ENCODE measurements around the gene RAD51B. TPM values are rescaled to one million over a fixed set of nuclear protein-coding genes. Genes with fewer than 3 reads are reported as not detected.

Gene RAD51B
- total RNA-seq, 1 experiment from 2014 or later, result 10.8 TPM

DNA sequence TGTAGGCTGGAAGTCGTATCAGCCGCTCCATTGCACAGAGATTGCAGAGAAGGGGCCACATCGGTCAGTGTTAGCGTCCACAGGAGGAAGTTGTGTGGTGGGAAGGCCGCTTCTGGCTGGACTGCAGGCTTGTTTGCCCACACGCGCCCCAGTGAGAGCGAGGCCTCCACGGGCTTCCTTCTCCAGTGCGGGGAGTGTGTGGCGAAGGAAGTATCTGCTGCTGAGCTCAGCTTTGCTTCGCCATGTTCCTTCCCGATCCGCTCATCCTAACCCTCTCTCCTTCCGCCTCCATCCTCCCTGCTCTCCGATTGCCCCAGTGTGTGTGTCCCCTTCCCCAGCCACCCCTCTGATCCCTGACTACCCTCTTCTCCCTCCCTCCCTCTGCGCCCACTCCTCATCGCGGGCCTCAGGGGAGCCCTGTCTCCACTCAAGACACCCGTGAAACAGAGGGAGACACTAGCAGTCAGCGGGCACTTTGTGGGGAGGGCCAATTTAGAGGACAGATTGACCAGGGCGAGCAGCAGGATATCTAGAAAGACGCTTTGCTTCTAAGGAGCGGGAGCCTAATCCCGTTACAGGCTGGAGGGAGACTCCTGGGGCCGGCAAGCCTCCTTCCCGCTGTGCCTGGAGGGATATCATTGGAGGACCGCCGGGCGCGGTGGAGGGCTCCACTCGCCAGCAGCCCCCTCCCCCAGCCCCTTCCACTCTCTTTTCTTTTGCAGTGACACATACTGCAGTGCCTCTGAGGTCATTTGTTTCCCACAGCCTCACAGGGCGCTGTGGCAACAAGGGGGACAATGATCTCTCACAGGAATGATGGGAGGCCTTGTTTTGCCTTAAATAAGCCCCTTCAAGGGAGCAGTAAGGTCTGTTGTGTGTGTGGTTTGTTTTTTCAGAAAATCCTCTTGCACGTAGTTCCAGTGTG is 544.5 kb downstream of the RAD51B start:
- no peak overlapping the region for H3K4me3 ChIP-seq (ENCODE audit: low read length)
- no TSS peak for BruUV-seq (replicated peaks)
- ATAC-seq (no peak), DNase-seq (no peak)
- CTCF ChIA-PET, result interaction anchor here (1.0 to 1.2 kb wide), 3 partner anchors 11 to 72 kb away, joined by 3 read pairs; no protein-coding TSS in a partner anchor
- H3K9me3 ChIP-seq (ENCODE audit: low read length), result no peaks in the 10 kb centered on the region
- H2AFZ ChIP-seq (ENCODE audit: low read length), result no peak overlapping the region
- H3K4me1 ChIP-seq (ENCODE audit: insufficient read depth, low read length), result peaks cover 39% of the 10 kb centered on the region
- peak overlapping the region; percentile 31 for H3K27ac ChIP-seq (ENCODE audit: low read length)
- intact Hi-C loops (cut with micrococcal nuclease), result loop anchor here (5.0 to 10.0 kb wide), 4 partner anchors 112 to 423 kb away; no protein-coding TSS in a partner anchor
- POLR2A ChIA-PET (ENCODE audit: unreplicated experiment), result interaction anchor here (0.6 kb wide), 2 partner anchors 42 to 50 kb away, joined by 3 read pairs; no protein-coding TSS in a partner anchor
- H3K27me3 ChIP-seq (ENCODE audit: low read length), result no peaks in the 10 kb centered on the region
- TF ChIP-seq EZH2 (IDR thresholded peaks at IDR 0.05; ENCODE audit: low read length, unreplicated experiment), result no peak
- no peak for TF ChIP-seq EZH2phosphoT487 (IDR thresholded peaks at IDR 0.05; ENCODE audit: borderline replicate concordance, low read length)
- TF ChIP-seq, protein P1, sequence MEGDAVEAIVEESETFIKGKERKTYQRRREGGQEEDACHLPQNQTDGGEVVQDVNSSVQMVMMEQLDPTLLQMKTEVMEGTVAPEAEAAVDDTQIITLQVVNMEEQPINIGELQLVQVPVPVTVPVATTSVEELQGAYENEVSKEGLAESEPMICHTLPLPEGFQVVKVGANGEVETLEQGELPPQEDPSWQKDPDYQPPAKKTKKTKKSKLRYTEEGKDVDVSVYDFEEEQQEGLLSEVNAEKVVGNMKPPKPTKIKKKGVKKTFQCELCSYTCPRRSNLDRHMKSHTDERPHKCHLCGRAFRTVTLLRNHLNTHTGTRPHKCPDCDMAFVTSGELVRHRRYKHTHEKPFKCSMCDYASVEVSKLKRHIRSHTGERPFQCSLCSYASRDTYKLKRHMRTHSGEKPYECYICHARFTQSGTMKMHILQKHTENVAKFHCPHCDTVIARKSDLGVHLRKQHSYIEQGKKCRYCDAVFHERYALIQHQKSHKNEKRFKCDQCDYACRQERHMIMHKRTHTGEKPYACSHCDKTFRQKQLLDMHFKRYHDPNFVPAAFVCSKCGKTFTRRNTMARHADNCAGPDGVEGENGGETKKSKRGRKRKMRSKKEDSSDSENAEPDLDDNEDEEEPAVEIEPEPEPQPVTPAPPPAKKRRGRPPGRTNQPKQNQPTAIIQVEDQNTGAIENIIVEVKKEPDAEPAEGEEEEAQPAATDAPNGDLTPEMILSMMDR (conservative IDR thresholded peaks at IDR 0.05; ENCODE audit: low read depth, low read length), result no peak
- no peaks in the 10 kb centered on the region for H3K36me3 ChIP-seq (ENCODE audit: low read depth, low read length)
- H3K4me2 ChIP-seq (ENCODE audit: low read length), result no peak overlapping the region
- H3F3A ChIP-seq (ENCODE audit: low read length, unreplicated experiment), result no peaks in the 10 kb centered on the region
- H3K79me2 ChIP-seq (ENCODE audit: low read length), result no peaks in the 10 kb centered on the region
- H4K20me1 ChIP-seq (ENCODE audit: low read length), result no peaks in the 10 kb centered on the region
- no peaks in the 10 kb centered on the region for H3K9me2 ChIP-seq (replicated peaks; ENCODE audit: low read length)
- H3K9ac ChIP-seq (ENCODE audit: low read length), result no peak overlapping the region

DNA sequence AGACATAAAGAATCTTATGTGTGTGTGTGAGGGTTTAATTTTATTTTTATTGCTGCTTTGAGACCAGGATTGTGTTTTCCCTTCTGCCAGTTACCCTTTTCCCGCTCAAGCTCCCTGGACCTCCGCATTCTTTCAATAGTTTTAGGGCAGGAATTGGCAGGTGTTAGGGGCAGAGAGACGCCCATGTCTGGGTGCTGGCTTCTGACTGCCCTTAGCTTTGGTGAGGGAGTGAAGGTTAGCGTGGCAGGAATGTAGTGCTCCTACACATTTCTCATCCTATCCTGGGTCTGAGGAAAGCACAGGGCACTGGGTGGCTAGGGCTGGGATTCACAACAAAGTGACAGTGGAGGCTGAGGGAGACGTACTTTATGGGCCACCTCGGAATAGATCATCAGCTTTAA is 545.2 kb downstream of the RAD51B start:
- Histone ChIP-seq H3K4me3 (ENCODE audit: low read length) (no peak overlapping the region), H3K9me2 (replicated peaks; ENCODE audit: low read length) (no peaks in the 10 kb centered on the region), H2AFZ (ENCODE audit: low read length) (no peak overlapping the region), H3F3A (ENCODE audit: low read length, unreplicated experiment) (no peaks in the 10 kb centered on the region), H3K4me1 (ENCODE audit: insufficient read depth, low read length) (peaks cover 36% of the 10 kb centered on the region), H3K27ac (ENCODE audit: low read length) (peak overlapping the region; percentile 31), H3K4me2 (ENCODE audit: low read length) (no peak overlapping the region), H4K20me1 (ENCODE audit: low read length) (no peaks in the 10 kb centered on the region), H3K9ac (ENCODE audit: low read length) (peak overlapping the region; percentile 1; the same call in 1 of the 2 replicates), H3K27me3 (ENCODE audit: low read length) (no peaks in the 10 kb centered on the region), H3K9me3 (ENCODE audit: low read length) (no peaks in the 10 kb centered on the region), H3K79me2 (ENCODE audit: low read length) (no peaks in the 10 kb centered on the region), H3K36me3 (ENCODE audit: low read depth, low read length) (no peaks in the 10 kb centered on the region)
- intact Hi-C loops (cut with micrococcal nuclease), result loop anchor here (5.0 to 10.0 kb wide), 4 partner anchors 112 to 423 kb away; no protein-coding TSS in a partner anchor
- TF ChIP-seq, protein P1 (conservative IDR thresholded peaks at IDR 0.05; ENCODE audit: low read depth, low read length), result no peak
- no peak for TF ChIP-seq EZH2phosphoT487 (IDR thresholded peaks at IDR 0.05; ENCODE audit: borderline replicate concordance, low read length)
- TF ChIP-seq EZH2 (IDR thresholded peaks at IDR 0.05; ENCODE audit: low read length, unreplicated experiment), result no peak
- peak; percentile 9 for ATAC-seq
- DNase-seq, result no peak
- CTCF ChIA-PET, result no interaction called here
- POLR2A ChIA-PET (ENCODE audit: unreplicated experiment), result no interaction called here
- TSS peak; percentile 36 for BruUV-seq (replicated peaks)

Data from PC-3 (cell line).